Neural cell (in vitro differentiated cells): Measurements from ENCODE around the gene L2HGDH.

ENCODE experiments used
- CTCF ChIP-seq: fragments of 450-650 bp; IDR thresholded peaks from 2 replicates; pipeline ENCODE4 v1.5.1; 2014; ENCODE audit warnings: antibody characterized with exemption, mild to moderate bottlenecking, moderate library complexity; ENCODE audit not compliant: poor library complexity, severe bottlenecking
- EZH2 ChIP-seq: fragments of 200-600, 300-800 bp; shearing (Covaris generic), sonication (generic); IDR thresholded peaks from 2 replicates; pipeline ENCODE4 v1.6.1; 2014; ENCODE audit warnings: antibody characterized with exemption, low read length, borderline replicate concordance, mild to moderate bottlenecking; ENCODE audit not compliant: insufficient read depth, poor library complexity, severe bottlenecking
- MXI1 ChIP-seq: fragments of 450-650 bp; conservative IDR thresholded peaks from 2 replicates; pipeline ENCODE4 v1.6.1; 2014; ENCODE audit warnings: antibody characterized with exemption, mild to moderate bottlenecking; ENCODE audit not compliant: poor library complexity, severe bottlenecking
- POLR2AphosphoS5 ChIP-seq: IDR thresholded peaks from 2 replicates; pipeline ENCODE4 v1.6.1; 2012
- RAD21 ChIP-seq: fragments of 450-650 bp; conservative IDR thresholded peaks from 2 replicates; pipeline ENCODE4 v1.6.1; 2014; ENCODE audit warnings: antibody characterized with exemption, mild to moderate bottlenecking, moderate library complexity

GRCh38 chr14:50357753-50358395 is 45.8 kb upstream of the L2HGDH start:
- TF ChIP-seq CTCF, result no peak
- no peak for TF ChIP-seq RAD21
- no peak for TF ChIP-seq POLR2AphosphoS5
- no peak for TF ChIP-seq MXI1
- TF ChIP-seq EZH2, result no peak
